ENCODE measurements around the gene CHCHD6.

DNA sequence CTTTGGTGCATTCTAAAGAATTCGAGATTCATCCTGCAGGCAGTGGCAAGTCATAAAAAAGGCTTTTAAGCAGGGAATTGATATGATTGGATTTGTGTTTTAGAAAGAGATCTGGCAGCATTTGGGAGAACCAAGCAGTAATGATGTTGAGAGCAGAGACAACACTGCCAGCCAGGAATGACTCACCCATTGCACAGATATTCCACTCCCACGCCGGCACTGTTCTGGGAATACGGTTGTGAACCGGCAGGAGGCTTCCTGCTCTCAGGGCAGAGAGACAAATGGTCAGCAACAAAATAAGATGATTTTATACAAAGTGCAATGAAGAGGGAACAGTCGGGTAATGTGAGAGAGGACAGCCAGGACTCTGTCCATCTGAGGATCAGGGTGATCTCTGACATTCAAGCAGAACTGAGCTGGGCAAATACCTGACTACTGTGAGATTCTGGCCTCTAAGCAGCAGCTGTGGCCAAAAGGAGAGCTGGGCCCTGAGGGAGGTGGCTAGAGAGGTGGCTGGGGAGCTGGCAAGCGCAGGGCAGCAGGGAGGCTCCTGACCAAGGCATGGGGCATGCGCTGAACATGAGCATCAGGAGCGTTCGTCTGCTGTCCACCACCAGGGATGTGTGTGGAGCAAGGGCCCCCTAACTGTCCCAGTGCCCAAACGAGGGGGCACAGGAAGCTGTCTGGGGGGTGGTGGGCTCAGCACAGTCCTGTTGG, 222.8 kb downstream of the CHCHD6 start:
- no peak for TF ChIP-seq GATA2 (IDR thresholded peaks at IDR 0.05; ENCODE audit: low read depth, low read length)
- no peak for TF ChIP-seq GATA3 (IDR thresholded peaks at IDR 0.05; ENCODE audit: low read depth, low read length)
